Adrenal gland (tissue), 12 donors: ENCODE results near the gene BDKRB1. TPM values are rescaled to one million over a fixed set of nuclear protein-coding genes. Genes with fewer than 3 reads are reported as not detected.

ENCODE experiments used
- DNase-seq, 7 donors: peaks; one replicate each; pipeline ENCODE4 v3.0.0-alpha.2; 2019 to 2020
- H3K27ac ChIP-seq, 5 donors: fragments of 200-600 bp; sonication (generic) in 4 of 5; 1 replicate in 3 of 5; 2 replicates in 2 of 5; pipeline versions ENCODE4 v1.5.1 to v1.8.0; 2016 to 2020; ENCODE audit warnings: mild to moderate bottlenecking in 1 of 5
- H3K27me3 ChIP-seq: fragments of 200-600 bp; 2 replicates; pipeline ENCODE4 v1.8.0; 2021
- H3K36me3 ChIP-seq, 2 donors: fragments of 200-600 bp; replicated peaks in 1 of 2; 1 replicate in 1 of 2; 2 replicates in 1 of 2; pipeline versions ENCODE4 v1.5.1 to v1.8.0; 2018 to 2022
- H3K4me1 ChIP-seq, 2 donors: fragments of 200-600 bp; replicated peaks in 1 of 2; 1 replicate in 1 of 2; 2 replicates in 1 of 2; pipeline versions ENCODE4 v1.5.1 to v1.8.0; 2018 to 2021
- H3K4me3 ChIP-seq, 4 donors: fragments of 200-600 bp; sonication (generic) in 3 of 4; one replicate each; pipeline ENCODE4 v1.5.1; 2016 to 2018
- H3K9me3 ChIP-seq, 3 donors: fragments of 200-600 bp; sonication (generic) in 1 of 3; replicated peaks in 1 of 3; 1 replicate in 2 of 3; 2 replicates in 1 of 3; pipeline versions ENCODE4 v1.5.1 to v1.8.0; 2016 to 2021
- CTCF ChIP-seq, 6 experiments: fragments of 450-650 bp in 4 of 6; fragments of 200-600 bp in 2 of 6; sonication (generic) in 1 of 6; IDR thresholded peaks; 1 replicate in 5 of 6; 2 replicates in 1 of 6; pipeline versions ENCODE4 v1.5.1 to v1.8.0; 2016 to 2021; ENCODE audit warnings: antibody characterized with exemption in 6 of 6, mild to moderate bottlenecking in 2 of 6, moderate library complexity in 1 of 6
- POLR2A ChIP-seq, 2 donors: fragments of 450-650 bp; IDR thresholded peaks; one replicate each; pipeline ENCODE4 v1.6.1; 2017; ENCODE audit warnings: antibody characterized with exemption in 2 of 2, mild to moderate bottlenecking in 2 of 2, moderate library complexity in 1 of 2
- WGBS, 4 donors: extraction: QIAGEN DNeasy Blood & Tissue Kit in 2 of 4; methylation state at CpG; one replicate each; pipeline versions ENCODE4 v1.1.5 to v1.1.7; 2013 to 2017; 5-methylcytosine and 5-hydroxymethylcytosine counted together
- intact Hi-C, 2 donors: fragments of 100-400 bp; cut with DNase I; formaldehyde crosslinking; loops; one replicate each; pipeline versions ENCODE4 v1.14.1 to v1.15.0; 2022 to 2023
- polyA plus RNA-seq, 3 donors: library from polyadenylated mRNA; stranded (reverse); fragments of 200-250 nt in 2 of 3; fragments of 350-450 nt in 1 of 3; fragmentation: Illumina TruSeq in 1 of 3; extraction: RNeasy Lipid Tissue Mini Kit (QIAGEN cat#74804) in 1 of 3; gene quantifications; one replicate each; pipeline ENCODE4 v1.2.3, GENCODE V29; 2013 to 2014
- total RNA-seq, 9 donors: library from RNA; depleted of rRNA in 4 of 9; stranded (reverse); fragments of >200 nt in 4 of 9; fragments of 120-200 nt in 1 of 9; fragmentation: NEBNext Ultra II Directional in 1 of 9; extraction: Animal tissue kit (Norgen Biotek cat#: 25700) in 1 of 9; gene quantifications; one replicate each; pipeline versions ENCODE4 v1.1.0 to v1.2.4, GENCODE V29; 2013 to 2023
- donor health status: healthy with polysubstance abuse.
- donor health status: Bipolar disorder and iron deficiency.
- donor health status: DM: yes; HTN: yes; CAD: no.
- donor health status: DM: no; HTN: no; CAD: no.
- donor health status: DM: no; HTN: no; CAD: no.
- donor health status: DM: yes; HTN: yes; CAD: no.

BDKRB1 gene
- total and polyA plus RNA-seq, 12 donors: 0.25 to 0.98 (median 0.88) TPM; not detected in 9

- Histone ChIP-seq H3K27ac (no peak overlapping the region), H3K4me3 (no peak overlapping the region)
- intact Hi-C loops: no loop called here
Observed at GRCh38 chr14:96257900-96258299, 1.9 kb downstream of the BDKRB1 start.

DNA sequence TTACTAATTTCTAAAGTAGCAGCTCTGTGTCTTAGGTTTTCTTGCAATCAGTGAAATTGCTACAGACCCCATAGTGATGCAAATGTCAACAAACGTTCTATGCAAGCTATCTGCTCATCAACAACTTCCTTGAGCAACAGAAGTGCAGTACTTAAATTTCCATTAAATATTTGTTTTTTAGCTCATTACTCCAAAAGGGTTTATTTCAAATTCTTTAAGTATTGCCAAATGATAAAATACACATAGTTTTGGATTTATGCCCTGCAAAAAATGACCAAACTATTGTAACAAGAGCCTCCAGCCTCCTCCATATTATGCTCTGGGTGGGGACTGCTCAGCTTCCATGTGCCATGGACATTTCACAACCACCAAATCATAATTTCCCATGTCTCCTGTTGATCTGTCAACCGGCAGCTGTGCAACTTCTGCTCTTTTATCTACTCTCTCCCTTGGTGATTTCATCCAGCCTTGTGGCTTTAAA is 4.4 kb downstream of the BDKRB1 start:
- H3K27me3 ChIP-seq: no peaks in the 10 kb centered on the region
- no peak overlapping the region for H3K4me3 ChIP-seq
- intact Hi-C loops: no loop called here
- H3K4me1 ChIP-seq: no peaks in the 10 kb centered on the region
- WGBS, 4 donors: 53 to 63% (median 56%) methylated on average over 2 of the region's 2 CpGs
- no peak for DNase-seq
- no peak overlapping the region for H3K27ac ChIP-seq
- no peaks in the 10 kb centered on the region for H3K9me3 ChIP-seq
- TF ChIP-seq POLR2A (IDR thresholded peaks at IDR 0.05): no peak
- no peak for TF ChIP-seq CTCF (IDR thresholded peaks at IDR 0.05)
- H3K36me3 ChIP-seq: no peaks in the 10 kb centered on the region

More at GRCh38 chr14:96257900-96258299, 1.9 kb downstream of the BDKRB1 start:
- no peaks in the 10 kb centered on the region for H3K36me3 ChIP-seq
- no peaks in the 10 kb centered on the region for H3K27me3 ChIP-seq
- DNase-seq: no peak
- H3K4me1 ChIP-seq: no peaks in the 10 kb centered on the region
- TF ChIP-seq POLR2A (IDR thresholded peaks at IDR 0.05) (no peak), CTCF (IDR thresholded peaks at IDR 0.05) (no peak)
- H3K9me3 ChIP-seq: no peaks in the 10 kb centered on the region

- WGBS, 4 donors: 74 to 85% (median 80%) methylated on average over 5 of the region's 5 CpGs
- intact Hi-C loops: no loop called here
- no peak overlapping the region for H3K27ac ChIP-seq
Observed at GRCh38 chr14:96261053-96261452, 5.0 kb downstream of the BDKRB1 start.

More at GRCh38 chr14:96261053-96261452, 5.0 kb downstream of the BDKRB1 start:
- TF ChIP-seq CTCF (IDR thresholded peaks at IDR 0.05): no peak
- no peak for TF ChIP-seq POLR2A (IDR thresholded peaks at IDR 0.05)
- Histone ChIP-seq H3K4me1 (no peaks in the 10 kb centered on the region), H3K27me3 (no peaks in the 10 kb centered on the region), H3K4me3 (no peak overlapping the region), H3K36me3 (no peaks in the 10 kb centered on the region), H3K9me3 (no peaks in the 10 kb centered on the region)
- DNase-seq: no peak
